ENCODE results near the gene NRAP. TPM values are rescaled to one million over a fixed set of nuclear protein-coding genes. Genes with fewer than 3 reads are reported as not detected.

NRAP gene
- polyA plus RNA-seq, 1 of the 3 experiments (the other 2 are of a cell fraction), result not detected

DNA sequence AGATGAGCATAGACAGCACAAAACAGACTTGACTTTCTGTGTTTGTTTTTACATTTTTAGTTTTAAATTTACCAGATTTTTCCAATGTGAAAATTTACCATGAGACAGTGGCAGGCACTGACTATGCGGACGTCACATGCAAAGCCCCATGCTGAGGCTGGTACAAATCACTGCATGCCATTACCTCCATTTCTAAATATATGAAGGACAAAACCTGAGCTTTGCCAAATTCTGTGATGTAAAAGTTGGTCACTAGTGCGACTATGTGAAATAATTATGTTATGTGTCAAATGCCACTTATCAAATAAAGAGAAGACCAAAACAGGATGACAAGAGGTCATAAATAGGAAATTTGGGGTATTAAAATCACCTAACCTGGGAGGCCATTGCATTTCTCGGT lies 22.1 kb downstream of the NRAP start:
- H3K4me3 ChIP-seq (ENCODE audit: low read depth in 2 of 2, low read length in 1 of 2), result no peak overlapping the region
- no peak for DNase-seq
- WGBS (ENCODE audit: low lambda C conversion rate), result 40% methylated on average over 4 of the region's 4 CpGs
- H3K9me2 ChIP-seq, result no peaks in the 10 kb centered on the region
- TF ChIP-seq CHD2 (IDR thresholded peaks at IDR 0.05; ENCODE audit: low read length, partially characterized antibody), result no peak
- no peak for TF ChIP-seq GABPA (IDR thresholded peaks at IDR 0.05; ENCODE audit: low read depth)
- TF ChIP-seq, protein P1, sequence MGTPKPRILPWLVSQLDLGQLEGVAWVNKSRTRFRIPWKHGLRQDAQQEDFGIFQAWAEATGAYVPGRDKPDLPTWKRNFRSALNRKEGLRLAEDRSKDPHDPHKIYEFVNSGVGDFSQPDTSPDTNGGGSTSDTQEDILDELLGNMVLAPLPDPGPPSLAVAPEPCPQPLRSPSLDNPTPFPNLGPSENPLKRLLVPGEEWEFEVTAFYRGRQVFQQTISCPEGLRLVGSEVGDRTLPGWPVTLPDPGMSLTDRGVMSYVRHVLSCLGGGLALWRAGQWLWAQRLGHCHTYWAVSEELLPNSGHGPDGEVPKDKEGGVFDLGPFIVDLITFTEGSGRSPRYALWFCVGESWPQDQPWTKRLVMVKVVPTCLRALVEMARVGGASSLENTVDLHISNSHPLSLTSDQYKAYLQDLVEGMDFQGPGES (IDR thresholded peaks at IDR 0.05; ENCODE audit: low read depth, low read length), result no peak
- TF ChIP-seq MXI1 (IDR thresholded peaks at IDR 0.05; ENCODE audit: low read depth, low read length), result no peak
- TF ChIP-seq EP300 (IDR thresholded peaks at IDR 0.05; ENCODE audit: borderline replicate concordance in 1 of 2, low read depth in 1 of 2, low read length in 1 of 2), result no peak
- no peak for TF ChIP-seq ELF1 (IDR thresholded peaks at IDR 0.05)
- no peak for TF ChIP-seq FOXJ3 (CRISPR knock-in tag; IDR thresholded peaks at IDR 0.05)
- TF ChIP-seq SIN3A (IDR thresholded peaks at IDR 0.05; ENCODE audit: borderline replicate concordance, low read depth, low read length), result no peak
- no peak for TF ChIP-seq RCOR1 (IDR thresholded peaks at IDR 0.05; ENCODE audit: low read length)
- no peak for TF ChIP-seq RXRA (IDR thresholded peaks at IDR 0.05; ENCODE audit: borderline replicate concordance, low read depth)
- no peak for TF ChIP-seq SMC3 (IDR thresholded peaks at IDR 0.05; ENCODE audit: low read depth, low read length)
- no peak for TF ChIP-seq TAF1 (IDR thresholded peaks at IDR 0.05; ENCODE audit: borderline replicate concordance, low read depth, low read length)
- no peak for TF ChIP-seq FOSL2 (IDR thresholded peaks at IDR 0.05; ENCODE audit: borderline replicate concordance, low read depth)
- TF ChIP-seq RFX5 (IDR thresholded peaks at IDR 0.05; ENCODE audit: low read length), result no peak
- no peak for TF ChIP-seq TCF12 (IDR thresholded peaks at IDR 0.05)
- TF ChIP-seq, protein P2, sequence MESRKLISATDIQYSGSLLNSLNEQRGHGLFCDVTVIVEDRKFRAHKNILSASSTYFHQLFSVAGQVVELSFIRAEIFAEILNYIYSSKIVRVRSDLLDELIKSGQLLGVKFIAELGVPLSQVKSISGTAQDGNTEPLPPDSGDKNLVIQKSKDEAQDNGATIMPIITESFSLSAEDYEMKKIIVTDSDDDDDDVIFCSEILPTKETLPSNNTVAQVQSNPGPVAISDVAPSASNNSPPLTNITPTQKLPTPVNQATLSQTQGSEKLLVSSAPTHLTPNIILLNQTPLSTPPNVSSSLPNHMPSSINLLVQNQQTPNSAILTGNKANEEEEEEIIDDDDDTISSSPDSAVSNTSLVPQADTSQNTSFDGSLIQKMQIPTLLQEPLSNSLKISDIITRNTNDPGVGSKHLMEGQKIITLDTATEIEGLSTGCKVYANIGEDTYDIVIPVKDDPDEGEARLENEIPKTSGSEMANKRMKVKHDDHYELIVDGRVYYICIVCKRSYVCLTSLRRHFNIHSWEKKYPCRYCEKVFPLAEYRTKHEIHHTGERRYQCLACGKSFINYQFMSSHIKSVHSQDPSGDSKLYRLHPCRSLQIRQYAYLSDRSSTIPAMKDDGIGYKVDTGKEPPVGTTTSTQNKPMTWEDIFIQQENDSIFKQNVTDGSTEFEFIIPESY (IDR thresholded peaks at IDR 0.05; ENCODE audit: borderline replicate concordance, low read depth), result no peak
- TF ChIP-seq, protein P3, sequence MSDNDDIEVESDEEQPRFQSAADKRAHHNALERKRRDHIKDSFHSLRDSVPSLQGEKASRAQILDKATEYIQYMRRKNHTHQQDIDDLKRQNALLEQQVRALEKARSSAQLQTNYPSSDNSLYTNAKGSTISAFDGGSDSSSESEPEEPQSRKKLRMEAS (IDR thresholded peaks at IDR 0.05; ENCODE audit: low read depth), result no peak
- no peak for TF ChIP-seq NFIC (IDR thresholded peaks at IDR 0.05; ENCODE audit: borderline replicate concordance)
- H3K9me3 ChIP-seq, result no peaks in the 10 kb centered on the region
- no peak overlapping the region for H3K4me2 ChIP-seq
- peaks cover 6% of the 10 kb centered on the region; the same call in 1 of the 2 replicates for H3K27me3 ChIP-seq (ENCODE audit: insufficient read depth)
- no peaks in the 10 kb centered on the region for H4K20me1 ChIP-seq (ENCODE audit: insufficient read depth)
- no peaks in the 10 kb centered on the region for H3K36me3 ChIP-seq (replicated peaks in 1 of 2; ENCODE audit: control insufficient read depth in 1 of 2, insufficient read depth in 2 of 2, low read length in 1 of 2)
- H3K27ac ChIP-seq (ENCODE audit: low read depth in 2 of 2, low read length in 1 of 2), result no peak overlapping the region
- ChIA-PET CTCF (no interaction called here), POLR2A (no interaction called here)
- H3F3A ChIP-seq (replicated peaks; ENCODE audit: insufficient read depth), result no peaks in the 10 kb centered on the region
- H2AFZ ChIP-seq (ENCODE audit: low read depth), result no peak overlapping the region
- peaks cover 0 to 4% of the 10 kb centered on the region in 2 experiments; a peak in 2 of 4 replicates for H3K4me1 ChIP-seq (ENCODE audit: control insufficient read depth in 1 of 2, insufficient read depth in 2 of 2, low read depth in 1 of 2, low read length in 1 of 2)
- no peaks in the 10 kb centered on the region for H3K79me2 ChIP-seq (ENCODE audit: insufficient read depth)
- no peak overlapping the region for H3K9ac ChIP-seq
